GM12801 (cell line): ENCODE data around the gene MED20.

Experiments
- TF ChIP-seq, protein P1 (sequence below): IDR thresholded peaks from one replicate; pipeline ENCODE4 v1.5.1; 2011; ENCODE audit warnings: control low read depth; ENCODE audit not compliant: insufficient read length; ENCODE audit errors: extremely low read depth

MED20 gene

GRCh38 chr6:41947581-41948220 lies 26.8 kb upstream of the MED20 start:
- TF ChIP-seq, protein P1, sequence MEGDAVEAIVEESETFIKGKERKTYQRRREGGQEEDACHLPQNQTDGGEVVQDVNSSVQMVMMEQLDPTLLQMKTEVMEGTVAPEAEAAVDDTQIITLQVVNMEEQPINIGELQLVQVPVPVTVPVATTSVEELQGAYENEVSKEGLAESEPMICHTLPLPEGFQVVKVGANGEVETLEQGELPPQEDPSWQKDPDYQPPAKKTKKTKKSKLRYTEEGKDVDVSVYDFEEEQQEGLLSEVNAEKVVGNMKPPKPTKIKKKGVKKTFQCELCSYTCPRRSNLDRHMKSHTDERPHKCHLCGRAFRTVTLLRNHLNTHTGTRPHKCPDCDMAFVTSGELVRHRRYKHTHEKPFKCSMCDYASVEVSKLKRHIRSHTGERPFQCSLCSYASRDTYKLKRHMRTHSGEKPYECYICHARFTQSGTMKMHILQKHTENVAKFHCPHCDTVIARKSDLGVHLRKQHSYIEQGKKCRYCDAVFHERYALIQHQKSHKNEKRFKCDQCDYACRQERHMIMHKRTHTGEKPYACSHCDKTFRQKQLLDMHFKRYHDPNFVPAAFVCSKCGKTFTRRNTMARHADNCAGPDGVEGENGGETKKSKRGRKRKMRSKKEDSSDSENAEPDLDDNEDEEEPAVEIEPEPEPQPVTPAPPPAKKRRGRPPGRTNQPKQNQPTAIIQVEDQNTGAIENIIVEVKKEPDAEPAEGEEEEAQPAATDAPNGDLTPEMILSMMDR, result no peak

DNA sequence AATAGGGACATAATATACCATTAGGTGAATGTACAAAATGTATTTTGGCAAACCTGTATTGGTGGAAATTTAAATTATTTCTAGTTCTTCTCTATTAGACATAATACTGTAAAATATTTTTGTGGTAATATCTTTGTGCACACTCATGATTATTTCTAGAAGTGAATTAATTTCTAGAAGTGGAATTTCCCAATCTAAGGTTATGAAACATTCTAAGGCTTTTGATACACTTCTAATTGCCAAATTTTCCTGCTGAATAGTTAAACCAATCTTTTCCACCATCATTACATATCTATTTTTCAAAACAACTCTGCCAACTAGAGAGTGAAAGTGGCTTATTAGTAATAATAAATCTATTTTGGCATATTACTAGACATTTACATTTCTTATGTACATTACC lies 22.5 kb upstream of the MED20 start:
- TF ChIP-seq, protein P1, result no peak

DNA sequence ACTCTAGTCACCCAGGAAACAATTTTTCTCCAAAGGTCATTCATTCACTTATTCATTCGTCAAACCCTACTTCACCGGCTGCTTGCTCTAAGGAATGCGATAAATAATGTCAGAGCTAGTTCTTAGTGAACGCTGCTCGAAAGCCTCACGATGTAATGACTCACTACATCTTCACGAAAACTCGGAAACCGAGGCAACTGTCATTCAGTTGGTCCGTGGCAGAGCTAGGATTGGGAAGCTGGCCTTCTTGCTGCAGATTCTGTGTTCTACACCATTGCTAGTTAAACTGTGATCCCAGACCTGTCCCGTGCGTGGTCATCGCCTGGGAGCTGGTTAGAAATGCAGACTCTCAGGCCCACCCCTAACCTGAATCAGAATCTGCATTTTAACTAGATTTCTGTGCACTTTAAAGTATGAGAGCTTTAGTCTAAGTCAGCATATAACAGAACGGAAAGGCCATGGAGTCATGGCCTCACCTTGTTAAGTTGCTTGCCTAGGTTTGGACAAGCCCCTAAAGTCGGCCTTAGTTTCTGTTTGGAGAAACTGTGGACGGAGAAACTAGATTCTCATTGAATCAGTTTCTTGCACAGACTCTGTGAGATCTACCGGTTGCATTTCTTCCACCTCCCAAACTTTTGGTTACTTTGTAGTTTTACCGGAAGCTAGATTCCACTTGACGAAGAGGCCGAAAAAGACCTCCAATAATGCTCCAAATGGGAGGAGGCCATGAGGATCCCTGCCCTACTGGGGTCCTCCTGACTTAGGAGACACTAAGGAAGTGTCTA lies 21.3 kb upstream of the MED20 start:
- TF ChIP-seq, protein P1, result no peak

DNA sequence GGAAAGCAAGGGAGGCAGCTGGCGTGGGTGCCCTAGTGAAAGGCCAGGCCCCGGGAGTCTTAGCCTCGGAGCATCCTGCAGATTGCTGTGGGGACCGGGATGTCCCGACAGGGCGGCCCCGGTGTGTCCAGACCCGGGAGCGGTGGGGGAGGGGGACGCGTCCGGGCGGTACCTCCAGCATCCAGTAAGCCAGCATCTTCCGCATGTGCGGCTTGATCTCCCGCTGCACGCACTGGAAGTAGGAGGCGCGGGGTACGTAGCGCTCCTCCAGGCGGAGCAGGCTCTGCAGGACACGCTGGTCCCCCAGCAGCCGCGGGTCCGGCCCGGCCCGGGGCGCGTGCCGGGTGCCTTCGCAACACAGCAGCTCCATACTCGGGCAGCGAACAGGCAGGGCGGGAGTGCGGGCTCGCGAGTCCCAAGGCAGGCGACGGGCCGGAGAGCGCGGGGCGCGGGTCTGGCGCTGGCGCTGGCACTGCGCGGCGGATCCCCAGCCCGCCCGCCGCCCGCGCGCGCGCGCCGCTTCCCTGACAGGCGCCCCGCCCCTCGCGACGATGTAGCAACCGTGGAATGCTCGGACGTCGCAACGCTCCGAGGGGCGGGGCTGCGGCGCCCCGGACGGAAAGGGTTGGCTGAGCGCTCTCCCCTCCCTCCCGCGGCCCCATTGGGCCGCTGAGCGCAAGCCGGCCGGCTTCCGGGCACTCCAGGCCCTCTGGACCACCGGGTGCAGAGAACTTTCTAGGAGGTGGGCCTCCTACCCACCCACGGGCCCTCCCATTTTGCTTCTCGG lies 20.5 kb upstream of the MED20 start, which contains the start of gene CCND3:
Gene CCND3 (minus strand): TSS at position 529 of the 787 bp plus-strand sequence. CDS start 159 bp downstream, at position 370.
- TF ChIP-seq, protein P1, result no peak

DNA sequence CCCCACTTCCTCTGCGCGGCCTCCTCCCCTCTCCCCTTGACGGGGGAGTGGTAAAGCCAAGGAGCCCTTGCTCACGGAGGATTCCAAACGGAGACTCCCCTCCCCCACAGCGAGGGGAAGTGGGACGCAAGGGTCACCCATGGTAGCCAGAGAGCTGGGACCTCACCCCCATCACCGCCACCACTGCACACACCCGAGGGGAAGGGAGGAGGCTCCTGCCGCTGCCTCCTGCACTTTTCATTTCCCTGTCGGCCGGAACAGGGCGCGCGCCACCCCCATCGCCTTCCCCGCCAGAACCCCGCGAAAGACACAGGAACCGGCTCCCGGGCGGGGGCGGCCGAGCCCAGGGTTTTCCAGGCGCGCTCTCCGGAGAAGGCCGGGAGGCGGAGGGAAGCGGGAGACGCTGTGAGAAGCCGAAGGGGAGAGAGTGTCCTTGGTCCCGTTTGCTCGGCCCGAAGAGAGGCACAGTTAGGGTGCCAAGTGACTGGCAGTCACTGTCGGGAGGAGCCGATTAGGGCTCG lies 19.9 kb upstream of the MED20 start:
- TF ChIP-seq, protein P1, result no peak

DNA sequence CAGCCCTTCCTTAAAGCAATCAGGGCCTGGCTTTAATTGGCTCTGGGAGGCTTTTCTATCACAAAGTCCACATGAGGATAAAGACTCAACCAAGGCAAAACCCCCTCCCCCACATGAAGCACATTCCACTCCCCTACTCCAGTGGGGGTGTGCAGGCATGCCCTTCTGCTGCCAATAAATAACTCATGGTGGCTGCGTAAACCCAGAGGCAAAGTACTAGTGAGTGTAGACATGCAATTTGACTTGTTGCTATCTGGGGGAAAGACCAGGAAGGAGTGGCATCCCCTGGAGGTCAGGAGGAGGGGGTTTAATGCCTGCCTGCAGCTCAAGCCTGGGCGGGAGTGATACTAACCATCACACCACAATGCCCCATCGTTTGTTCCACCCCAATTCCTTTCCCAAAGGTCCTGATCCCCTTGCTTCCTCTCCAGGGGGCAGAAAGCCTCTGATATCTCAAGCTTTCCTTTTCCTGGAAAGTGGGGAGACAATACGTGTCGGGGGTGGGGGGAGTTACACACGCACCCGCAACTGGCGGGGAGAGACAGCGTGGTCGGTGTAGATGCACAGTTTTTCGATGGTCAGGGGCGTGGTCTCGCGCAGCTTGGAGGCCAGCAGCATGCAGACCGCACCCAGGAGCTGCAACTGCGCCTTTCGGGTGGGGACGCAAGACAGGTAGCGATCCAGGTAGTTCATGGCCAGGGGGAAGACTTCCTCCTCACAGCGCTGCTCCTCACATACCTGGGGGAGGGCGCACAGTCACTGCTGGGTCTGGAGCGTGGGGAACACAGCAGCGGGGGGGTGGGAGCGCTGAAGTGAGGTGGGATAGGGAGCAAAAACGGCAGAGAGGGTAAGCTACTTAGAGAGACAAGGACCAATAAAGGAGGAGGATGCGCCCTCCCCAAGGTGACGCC lies 19.2 kb upstream of the MED20 start:
- TF ChIP-seq, protein P1, result no peak
